HEK293 (cell line): ENCODE data around the gene PEG3.

Experiments used
- REST ChIP-seq: fragments of 450-650 bp; formaldehyde crosslinking; IDR thresholded peaks from 2 replicates; pipeline ENCODE4 v1.5.1; 2016; ENCODE audit warnings: missing biosample characterization, missing genetic modification characterization
- SP2 ChIP-seq: fragments of 450-650 bp; formaldehyde crosslinking; IDR thresholded peaks from 2 replicates; pipeline ENCODE4 v1.5.1; 2016; ENCODE audit warnings: missing biosample characterization, missing genetic modification characterization
- TCF7L2 ChIP-seq: IDR thresholded peaks from 2 replicates; pipeline ENCODE4 v1.6.1; 2011; ENCODE audit warnings: low read depth, mild to moderate bottlenecking, inconsistent platforms, low read length, moderate library complexity, borderline replicate concordance
- ZBTB49 ChIP-seq: fragments of 450-650 bp; formaldehyde crosslinking; IDR thresholded peaks from 2 replicates; pipeline ENCODE4 v1.5.1; 2016; ENCODE audit warnings: missing biosample characterization, missing genetic modification characterization, low read depth
- ZNF10 ChIP-seq: fragments of 450-650 bp; formaldehyde crosslinking; IDR thresholded peaks from 2 replicates; pipeline ENCODE4 v1.5.1; 2017; ENCODE audit warnings: missing biosample characterization, missing genetic modification characterization
- ZNF324 ChIP-seq: fragments of 450-650 bp; formaldehyde crosslinking; IDR thresholded peaks from 2 replicates; pipeline ENCODE4 v1.5.1; 2016; ENCODE audit warnings: missing biosample characterization, missing genetic modification characterization
- ZNF362 ChIP-seq: fragments of 450-650 bp; formaldehyde crosslinking; IDR thresholded peaks from 2 replicates; pipeline ENCODE4 v1.5.1; 2016; ENCODE audit warnings: missing biosample characterization, missing genetic modification characterization
- ZNF488 ChIP-seq: fragments of 450-650 bp; formaldehyde crosslinking; IDR thresholded peaks from 2 replicates; pipeline ENCODE4 v1.5.1; 2016; ENCODE audit warnings: missing biosample characterization, missing genetic modification characterization
- ZNF549 ChIP-seq: fragments of 450-650 bp; IDR thresholded peaks from 2 replicates; pipeline ENCODE4 v1.5.1; 2018; ENCODE audit warnings: missing biosample characterization, missing genetic modification characterization, mild to moderate bottlenecking, inconsistent platforms, moderate library complexity
- ZNF777 ChIP-seq: fragments of 450-650 bp; formaldehyde crosslinking; IDR thresholded peaks from 2 replicates; pipeline ENCODE4 v1.5.1; 2017; ENCODE audit warnings: missing biosample characterization, missing genetic modification characterization, borderline replicate concordance
- ZSCAN5A ChIP-seq: fragments of 450-650 bp; formaldehyde crosslinking; IDR thresholded peaks from 2 replicates; pipeline ENCODE4 v1.5.1; 2016; ENCODE audit warnings: missing biosample characterization, missing genetic modification characterization
- TF ChIP-seq, protein P1 (sequence below): fragments of 450-650 bp; formaldehyde crosslinking; IDR thresholded peaks from 2 replicates; pipeline ENCODE4 v1.5.1; 2016; ENCODE audit warnings: missing biosample characterization, missing genetic modification characterization

DNA sequence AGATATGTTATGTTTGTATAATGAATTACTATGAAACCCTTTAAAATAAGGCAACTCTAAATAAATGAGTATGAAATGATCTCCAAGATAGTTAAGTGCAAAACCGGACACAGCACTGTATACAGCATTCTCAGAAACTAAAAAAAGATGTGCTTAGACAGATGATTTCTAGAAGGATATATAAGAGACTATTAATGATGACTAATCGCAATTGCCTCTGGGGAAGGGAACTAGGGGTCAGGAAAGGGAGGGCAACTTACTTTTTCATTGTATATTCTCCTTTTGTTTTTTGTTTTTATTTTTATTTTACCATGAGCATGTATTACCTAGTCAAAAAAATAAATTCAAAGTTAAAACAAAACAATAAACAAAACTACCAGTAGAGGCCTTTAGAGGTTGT is 12.8 kb downstream of the PEG3 start:
- TF ChIP-seq, protein P1, sequence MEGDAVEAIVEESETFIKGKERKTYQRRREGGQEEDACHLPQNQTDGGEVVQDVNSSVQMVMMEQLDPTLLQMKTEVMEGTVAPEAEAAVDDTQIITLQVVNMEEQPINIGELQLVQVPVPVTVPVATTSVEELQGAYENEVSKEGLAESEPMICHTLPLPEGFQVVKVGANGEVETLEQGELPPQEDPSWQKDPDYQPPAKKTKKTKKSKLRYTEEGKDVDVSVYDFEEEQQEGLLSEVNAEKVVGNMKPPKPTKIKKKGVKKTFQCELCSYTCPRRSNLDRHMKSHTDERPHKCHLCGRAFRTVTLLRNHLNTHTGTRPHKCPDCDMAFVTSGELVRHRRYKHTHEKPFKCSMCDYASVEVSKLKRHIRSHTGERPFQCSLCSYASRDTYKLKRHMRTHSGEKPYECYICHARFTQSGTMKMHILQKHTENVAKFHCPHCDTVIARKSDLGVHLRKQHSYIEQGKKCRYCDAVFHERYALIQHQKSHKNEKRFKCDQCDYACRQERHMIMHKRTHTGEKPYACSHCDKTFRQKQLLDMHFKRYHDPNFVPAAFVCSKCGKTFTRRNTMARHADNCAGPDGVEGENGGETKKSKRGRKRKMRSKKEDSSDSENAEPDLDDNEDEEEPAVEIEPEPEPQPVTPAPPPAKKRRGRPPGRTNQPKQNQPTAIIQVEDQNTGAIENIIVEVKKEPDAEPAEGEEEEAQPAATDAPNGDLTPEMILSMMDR = no peak
- TF ChIP-seq ZNF488 (tag by site-specific recombination) = no peak
- TF ChIP-seq ZNF324 (tag by site-specific recombination) = no peak
- no peak for TF ChIP-seq TCF7L2
- no peak for TF ChIP-seq ZNF549 (tag by site-specific recombination)
- TF ChIP-seq ZNF777 = no peak
- no peak for TF ChIP-seq ZBTB49 (tag by site-specific recombination)
- no peak for TF ChIP-seq ZNF10 (tag by site-specific recombination)
- no peak for TF ChIP-seq REST (tag by site-specific recombination)
- TF ChIP-seq ZNF362 (tag by site-specific recombination) = no peak
- TF ChIP-seq ZSCAN5A = no peak
- TF ChIP-seq SP2 = no peak
